Measurements from ENCODE around the gene SLIT2. TPM values are rescaled to one million over a fixed set of nuclear protein-coding genes. Genes with fewer than 3 reads are reported as not detected.

The SLIT2 gene
- total RNA-seq, 1 donor from 2014 or later: 11.2 TPM

DNA sequence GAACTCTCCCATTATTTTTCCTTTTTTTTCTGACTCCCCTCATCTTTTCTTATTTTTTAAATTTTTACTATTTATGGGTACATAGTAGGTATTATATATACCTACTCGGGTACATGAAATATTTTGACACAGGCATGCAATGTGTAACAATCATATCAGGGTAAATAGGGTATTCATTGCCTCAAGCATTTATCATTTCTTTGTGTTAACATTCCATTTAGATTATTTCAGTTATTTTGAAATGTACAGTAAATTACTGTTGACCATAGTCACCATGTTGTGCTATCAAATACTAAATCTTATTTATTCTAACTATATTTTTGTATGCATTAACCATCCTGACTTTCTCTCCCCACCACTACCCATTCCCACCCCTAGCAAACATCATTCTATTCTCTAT is 33.8 kb upstream of the SLIT2 start:
- Histone ChIP-seq H3K4me3 (ENCODE audit: insufficient read depth, low read depth, low read length) (no peak overlapping the region), H3K4me2 (ENCODE audit: low read length) (no peak overlapping the region), H3K79me2 (ENCODE audit: insufficient read depth, low read length) (no peaks in the 10 kb centered on the region), H4K20me1 (ENCODE audit: insufficient read depth, low read length) (no peaks in the 10 kb centered on the region), H3K27me3 (ENCODE audit: insufficient read depth, low read length) (no peaks in the 10 kb centered on the region), H2AFZ (ENCODE audit: low read depth, low read length) (no peak overlapping the region), H3K9me3 (ENCODE audit: insufficient read depth, low read depth, low read length) (no peaks in the 10 kb centered on the region), H3K4me1 (ENCODE audit: insufficient read depth, low read length) (no peaks in the 10 kb centered on the region), H3K9ac (ENCODE audit: low read length) (no peak overlapping the region), H3K36me3 (ENCODE audit: insufficient read depth, low read length) (no peaks in the 10 kb centered on the region), H3K27ac (ENCODE audit: low read depth, low read length) (no peak overlapping the region)
- H3K4me3 Mint-ChIP-seq (ENCODE audit: unreplicated experiment): no peak overlapping the region
- H3K9me3 Mint-ChIP-seq (ENCODE audit: unreplicated experiment): peaks cover under 1% of the 10 kb centered on the region
- no peaks in the 10 kb centered on the region for H3K27me3 Mint-ChIP-seq (ENCODE audit: low read depth, unreplicated experiment)
- DNase-seq (ENCODE audit: low read depth) (no peak), FAIRE-seq (no peak)
- no peak for TF ChIP-seq EZH2 (IDR thresholded peaks at IDR 0.05; ENCODE audit: insufficient read depth, low read length)
- TF ChIP-seq, protein P1, sequence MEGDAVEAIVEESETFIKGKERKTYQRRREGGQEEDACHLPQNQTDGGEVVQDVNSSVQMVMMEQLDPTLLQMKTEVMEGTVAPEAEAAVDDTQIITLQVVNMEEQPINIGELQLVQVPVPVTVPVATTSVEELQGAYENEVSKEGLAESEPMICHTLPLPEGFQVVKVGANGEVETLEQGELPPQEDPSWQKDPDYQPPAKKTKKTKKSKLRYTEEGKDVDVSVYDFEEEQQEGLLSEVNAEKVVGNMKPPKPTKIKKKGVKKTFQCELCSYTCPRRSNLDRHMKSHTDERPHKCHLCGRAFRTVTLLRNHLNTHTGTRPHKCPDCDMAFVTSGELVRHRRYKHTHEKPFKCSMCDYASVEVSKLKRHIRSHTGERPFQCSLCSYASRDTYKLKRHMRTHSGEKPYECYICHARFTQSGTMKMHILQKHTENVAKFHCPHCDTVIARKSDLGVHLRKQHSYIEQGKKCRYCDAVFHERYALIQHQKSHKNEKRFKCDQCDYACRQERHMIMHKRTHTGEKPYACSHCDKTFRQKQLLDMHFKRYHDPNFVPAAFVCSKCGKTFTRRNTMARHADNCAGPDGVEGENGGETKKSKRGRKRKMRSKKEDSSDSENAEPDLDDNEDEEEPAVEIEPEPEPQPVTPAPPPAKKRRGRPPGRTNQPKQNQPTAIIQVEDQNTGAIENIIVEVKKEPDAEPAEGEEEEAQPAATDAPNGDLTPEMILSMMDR (IDR thresholded peaks at IDR 0.05; ENCODE audit: insufficient read depth, low read depth, low read length): no peak
- no peaks in the 10 kb centered on the region for H3K36me3 Mint-ChIP-seq (ENCODE audit: low read depth, unreplicated experiment)
- H3K4me1 Mint-ChIP-seq (ENCODE audit: low read depth, unreplicated experiment): no peaks in the 10 kb centered on the region
- no peak overlapping the region for H3K27ac Mint-ChIP-seq (ENCODE audit: unreplicated experiment)

- Histone ChIP-seq H3K27me3 (ENCODE audit: insufficient read depth, low read length) (no peaks in the 10 kb centered on the region), H3K36me3 (ENCODE audit: insufficient read depth, low read length) (no peaks in the 10 kb centered on the region), H3K4me1 (ENCODE audit: insufficient read depth, low read length) (no peaks in the 10 kb centered on the region), H3K9me3 (ENCODE audit: insufficient read depth, low read depth, low read length) (no peaks in the 10 kb centered on the region), H4K20me1 (ENCODE audit: insufficient read depth, low read length) (no peaks in the 10 kb centered on the region), H3K27ac (ENCODE audit: low read depth, low read length) (no peak overlapping the region), H3K9ac (ENCODE audit: low read length) (no peak overlapping the region), H3K79me2 (ENCODE audit: insufficient read depth, low read length) (no peaks in the 10 kb centered on the region), H3K4me2 (ENCODE audit: low read length) (no peak overlapping the region), H3K4me3 (ENCODE audit: insufficient read depth, low read depth, low read length) (no peak overlapping the region), H2AFZ (ENCODE audit: low read depth, low read length) (no peak overlapping the region)
- Mint-ChIP-seq H3K4me3 (ENCODE audit: unreplicated experiment) (no peak overlapping the region), H3K36me3 (ENCODE audit: low read depth, unreplicated experiment) (no peaks in the 10 kb centered on the region), H3K27ac (ENCODE audit: unreplicated experiment) (no peak overlapping the region), H3K4me1 (ENCODE audit: low read depth, unreplicated experiment) (no peaks in the 10 kb centered on the region), H3K27me3 (ENCODE audit: low read depth, unreplicated experiment) (no peaks in the 10 kb centered on the region), H3K9me3 (ENCODE audit: unreplicated experiment) (peaks cover 2% of the 10 kb centered on the region)
- no peak for TF ChIP-seq EZH2 (IDR thresholded peaks at IDR 0.05; ENCODE audit: insufficient read depth, low read length)
- TF ChIP-seq, protein P1 (IDR thresholded peaks at IDR 0.05; ENCODE audit: insufficient read depth, low read depth, low read length): no peak
- DNase-seq (ENCODE audit: low read depth) (no peak), FAIRE-seq (no peak)
Observed at GRCh38 chr4:20219521-20219920, 32.2 kb upstream of the SLIT2 start.

DNA sequence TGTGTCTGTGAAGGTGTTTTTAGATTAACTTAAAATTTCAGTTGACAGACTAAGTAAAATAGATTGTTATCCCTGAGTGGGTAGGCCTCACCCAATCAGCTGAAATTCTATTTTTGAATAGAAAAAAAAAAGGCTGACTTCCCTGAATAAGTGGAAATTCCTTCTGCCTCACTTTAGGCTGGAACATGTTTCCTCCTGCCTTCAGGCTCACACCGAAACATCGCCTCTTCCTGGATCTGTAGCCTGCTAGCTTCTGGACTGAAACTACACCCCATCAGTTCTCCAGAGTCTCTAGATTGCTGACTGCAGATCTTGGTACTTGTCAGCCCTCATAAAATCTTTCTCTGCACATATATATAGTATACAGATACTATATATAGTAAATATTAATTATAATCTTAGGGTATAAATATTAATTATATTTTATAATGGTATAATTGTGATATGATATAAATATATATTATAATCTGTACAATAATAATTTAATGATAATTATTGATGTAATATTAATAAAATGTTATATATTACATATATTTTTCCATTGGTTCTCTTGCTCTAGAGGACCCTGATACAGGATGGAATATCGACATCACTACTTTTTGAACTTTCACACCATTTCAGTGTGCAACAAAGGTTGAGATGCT is 13.7 kb upstream of the SLIT2 start:
- no peaks in the 10 kb centered on the region for H3K9me3 Mint-ChIP-seq (ENCODE audit: unreplicated experiment)
- H3K9me3 ChIP-seq (ENCODE audit: insufficient read depth, low read depth, low read length): no peaks in the 10 kb centered on the region
- H3K36me3 ChIP-seq (ENCODE audit: insufficient read depth, low read length): no peaks in the 10 kb centered on the region
- H3K27me3 ChIP-seq (ENCODE audit: insufficient read depth, low read length): no peaks in the 10 kb centered on the region
- H3K4me2 ChIP-seq (ENCODE audit: low read length): no peak overlapping the region
- H3K4me1 Mint-ChIP-seq (ENCODE audit: low read depth, unreplicated experiment): no peaks in the 10 kb centered on the region
- no peak overlapping the region for H3K27ac Mint-ChIP-seq (ENCODE audit: unreplicated experiment)
- H3K4me3 Mint-ChIP-seq (ENCODE audit: unreplicated experiment): no peak overlapping the region
- no peak overlapping the region for H3K27ac ChIP-seq (ENCODE audit: low read depth, low read length)
- H3K27me3 Mint-ChIP-seq (ENCODE audit: low read depth, unreplicated experiment): peaks cover 5% of the 10 kb centered on the region
- no peak for FAIRE-seq
- no peak overlapping the region for H3K9ac ChIP-seq (ENCODE audit: low read length)
- no peaks in the 10 kb centered on the region for H3K79me2 ChIP-seq (ENCODE audit: insufficient read depth, low read length)
- DNase-seq (ENCODE audit: low read depth): no peak
- no peaks in the 10 kb centered on the region for H3K4me1 ChIP-seq (ENCODE audit: insufficient read depth, low read length)
- H3K4me3 ChIP-seq (ENCODE audit: insufficient read depth, low read depth, low read length): no peak overlapping the region
- TF ChIP-seq, protein P1 (IDR thresholded peaks at IDR 0.05; ENCODE audit: insufficient read depth, low read depth, low read length): no peak
- no peak for TF ChIP-seq EZH2 (IDR thresholded peaks at IDR 0.05; ENCODE audit: insufficient read depth, low read length)
- no peaks in the 10 kb centered on the region for H4K20me1 ChIP-seq (ENCODE audit: insufficient read depth, low read length)
- H3K36me3 Mint-ChIP-seq (ENCODE audit: low read depth, unreplicated experiment): no peaks in the 10 kb centered on the region
- H2AFZ ChIP-seq (ENCODE audit: low read depth, low read length): no peak overlapping the region
